Mesothelial cell of epicardium (in vitro differentiated cells): ENCODE data around the gene CD247. TPM values are rescaled to one million over a fixed set of nuclear protein-coding genes. Genes with fewer than 3 reads are reported as not detected.

Experiments used
- DNase-seq, 2 experiments: peaks; one replicate each; pipeline ENCODE4 v3.0.0; 2021; ENCODE audit warnings: low spot score in 2 of 2; ENCODE audit not compliant: unreplicated experiment in 2 of 2
- H3K27ac Mint-ChIP-seq: 2 replicates; pipeline ENCODE4 v1.8.0; 2021; ENCODE audit warnings: mixed read lengths
- H3K27me3 Mint-ChIP-seq: 2 replicates; pipeline ENCODE4 v1.8.0; 2021; ENCODE audit warnings: low read depth, mixed read lengths
- H3K36me3 Mint-ChIP-seq: 2 replicates; pipeline ENCODE4 v1.8.0; 2021; ENCODE audit warnings: mixed read lengths
- H3K4me1 Mint-ChIP-seq: 2 replicates; pipeline ENCODE4 v1.8.0; 2021; ENCODE audit warnings: mixed read lengths
- H3K4me3 Mint-ChIP-seq: 2 replicates; pipeline ENCODE4 v1.8.0; 2021; ENCODE audit warnings: mild to moderate bottlenecking, moderate library complexity, mixed read lengths
- H3K9me3 Mint-ChIP-seq: 2 replicates; pipeline ENCODE4 v1.8.0; 2021; ENCODE audit warnings: mixed read lengths
- total RNA-seq: library from RNA; stranded (reverse); gene quantifications from 3 replicates; pipeline ENCODE4 v1.2.1, GENCODE V29; 2021
- TF ChIP-seq, protein P1 (sequence below): fragments of 200-600 bp; sonication (generic); IDR thresholded peaks from one replicate; pipeline ENCODE4 v1.5.0; 2021; ENCODE audit warnings: antibody characterized with exemption; ENCODE audit not compliant: unreplicated experiment

The CD247 gene
- total RNA-seq, 1 donor from 2014 or later: 0.13 TPM

DNA sequence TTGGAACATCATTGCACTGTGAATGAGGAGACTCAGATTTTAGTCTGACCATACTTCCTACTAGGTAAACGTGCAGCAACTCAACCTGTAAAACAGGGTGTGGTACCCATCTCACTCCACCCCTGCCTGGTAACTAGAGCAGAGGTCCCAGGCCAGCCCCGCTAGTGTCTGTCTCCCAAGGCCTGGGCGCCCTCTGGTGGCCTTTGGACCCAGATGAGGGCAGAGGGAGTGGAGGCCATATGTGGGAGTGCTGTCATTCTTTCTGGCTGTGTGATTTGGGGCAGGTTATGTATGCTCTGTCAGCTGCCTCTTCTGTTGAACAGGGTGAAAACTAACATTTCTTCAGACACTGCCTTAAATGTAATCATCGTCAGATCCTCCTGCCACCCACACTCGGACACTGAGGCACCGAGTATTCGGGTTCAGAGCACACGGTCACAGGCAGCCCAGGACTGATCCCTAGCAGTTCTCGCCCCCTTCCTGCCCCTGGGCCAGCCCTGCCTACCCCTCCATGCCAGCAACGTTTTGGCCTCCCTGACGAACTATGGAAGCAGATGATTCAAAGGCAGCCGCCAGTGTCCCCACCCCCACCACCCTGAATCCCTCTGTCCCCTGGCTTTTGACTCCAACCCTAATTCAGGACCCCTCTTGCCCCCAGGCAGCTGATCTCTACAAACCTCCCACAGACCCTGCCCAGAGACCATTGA lies 76.0 kb downstream of the CD247 start:
- no peak overlapping the region for H3K4me3 Mint-ChIP-seq
- H3K9me3 Mint-ChIP-seq: no peaks in the 10 kb centered on the region
- H3K36me3 Mint-ChIP-seq: no peaks in the 10 kb centered on the region
- TF ChIP-seq, protein P1, sequence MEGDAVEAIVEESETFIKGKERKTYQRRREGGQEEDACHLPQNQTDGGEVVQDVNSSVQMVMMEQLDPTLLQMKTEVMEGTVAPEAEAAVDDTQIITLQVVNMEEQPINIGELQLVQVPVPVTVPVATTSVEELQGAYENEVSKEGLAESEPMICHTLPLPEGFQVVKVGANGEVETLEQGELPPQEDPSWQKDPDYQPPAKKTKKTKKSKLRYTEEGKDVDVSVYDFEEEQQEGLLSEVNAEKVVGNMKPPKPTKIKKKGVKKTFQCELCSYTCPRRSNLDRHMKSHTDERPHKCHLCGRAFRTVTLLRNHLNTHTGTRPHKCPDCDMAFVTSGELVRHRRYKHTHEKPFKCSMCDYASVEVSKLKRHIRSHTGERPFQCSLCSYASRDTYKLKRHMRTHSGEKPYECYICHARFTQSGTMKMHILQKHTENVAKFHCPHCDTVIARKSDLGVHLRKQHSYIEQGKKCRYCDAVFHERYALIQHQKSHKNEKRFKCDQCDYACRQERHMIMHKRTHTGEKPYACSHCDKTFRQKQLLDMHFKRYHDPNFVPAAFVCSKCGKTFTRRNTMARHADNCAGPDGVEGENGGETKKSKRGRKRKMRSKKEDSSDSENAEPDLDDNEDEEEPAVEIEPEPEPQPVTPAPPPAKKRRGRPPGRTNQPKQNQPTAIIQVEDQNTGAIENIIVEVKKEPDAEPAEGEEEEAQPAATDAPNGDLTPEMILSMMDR: peak; percentile 58
- no peak overlapping the region for H3K27ac Mint-ChIP-seq
- peaks cover 47% of the 10 kb centered on the region for H3K27me3 Mint-ChIP-seq
- no peaks in the 10 kb centered on the region for H3K4me1 Mint-ChIP-seq
- peak; percentile 46 to 71 for DNase-seq

DNA sequence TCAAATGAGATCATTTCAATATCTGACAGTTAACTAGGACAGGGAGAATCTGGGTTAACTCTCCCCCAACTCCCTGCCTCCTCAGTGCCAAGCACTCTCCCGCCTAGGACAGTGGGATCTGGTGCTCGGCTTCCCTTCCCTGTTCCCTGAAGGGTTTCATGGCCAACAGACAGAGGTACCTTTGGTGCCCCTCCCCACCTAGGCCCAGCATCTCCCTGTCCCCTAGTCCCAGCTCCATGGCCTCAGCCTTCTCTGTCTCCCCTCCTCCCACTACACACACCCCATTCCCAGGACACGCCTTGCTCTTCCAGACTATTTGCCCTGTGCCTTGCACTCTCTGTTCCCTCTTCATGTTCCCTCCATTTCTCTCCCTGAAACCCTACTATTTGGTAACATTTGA lies 77.1 kb downstream of the CD247 start:
- Mint-ChIP-seq H3K27ac (no peak overlapping the region), H3K27me3 (peaks cover 51% of the 10 kb centered on the region), H3K4me1 (no peaks in the 10 kb centered on the region), H3K36me3 (no peaks in the 10 kb centered on the region), H3K4me3 (no peak overlapping the region), H3K9me3 (peaks cover 2% of the 10 kb centered on the region)
- TF ChIP-seq, protein P1: no peak
- DNase-seq: no peak

- H3K4me3 Mint-ChIP-seq: no peak overlapping the region
- TF ChIP-seq, protein P1: no peak
- H3K27me3 Mint-ChIP-seq: peaks cover 54% of the 10 kb centered on the region
- no peak overlapping the region for H3K27ac Mint-ChIP-seq
- peaks cover 6% of the 10 kb centered on the region for H3K9me3 Mint-ChIP-seq
- H3K36me3 Mint-ChIP-seq: no peaks in the 10 kb centered on the region
- no peaks in the 10 kb centered on the region for H3K4me1 Mint-ChIP-seq
- no peak for DNase-seq
These were observed 77.6 kb downstream of the CD247 start for GRCh38 chr1:167440776-167441175.

- Mint-ChIP-seq H3K9me3 (peaks cover 9% of the 10 kb centered on the region), H3K4me3 (no peak overlapping the region), H3K27ac (no peak overlapping the region), H3K27me3 (peaks cover 59% of the 10 kb centered on the region), H3K36me3 (no peaks in the 10 kb centered on the region), H3K4me1 (no peaks in the 10 kb centered on the region)
- DNase-seq: no peak
- TF ChIP-seq, protein P1: no peak
These were observed 78.0 kb downstream of the CD247 start for GRCh38 chr1:167440345-167440744.

GRCh38 chr1:167439301-167439988 lies 78.9 kb downstream of the CD247 start:
- H3K9me3 Mint-ChIP-seq: peaks cover 9% of the 10 kb centered on the region
- peak in 1 of 2 experiments; percentile 67 for DNase-seq
- peaks cover 60% of the 10 kb centered on the region for H3K27me3 Mint-ChIP-seq
- H3K4me3 Mint-ChIP-seq: peak overlapping the region; percentile 55
- no peak overlapping the region for H3K27ac Mint-ChIP-seq
- TF ChIP-seq, protein P1: no peak
- no peaks in the 10 kb centered on the region for H3K36me3 Mint-ChIP-seq
- no peaks in the 10 kb centered on the region for H3K4me1 Mint-ChIP-seq
